ENCODE measurements around the gene PERCC1.

Gene PERCC1

GRCh38 chr16:1430759-1431496 is at the start of gene PERCC1:
Gene PERCC1 (plus strand): TSS chr16:1431078. CDS start chr16:1432594, 1,516 bp downstream.
- DNase-seq = no peak

- DNase-seq = no peak
Observed at GRCh38 chr16:1381612-1382406, 49.1 kb upstream of the PERCC1 start.

- DNase-seq = no peak
Observed at GRCh38 chr16:1383556-1383955, 47.3 kb upstream of the PERCC1 start.

GRCh38 chr16:1385232-1385631 is 45.6 kb upstream of the PERCC1 start:
- no peak for DNase-seq

GRCh38 chr16:1387331-1387730 is 43.5 kb upstream of the PERCC1 start:
- no peak for DNase-seq

GRCh38 chr16:1389762-1390161 is 41.1 kb upstream of the PERCC1 start:
- DNase-seq = no peak

- DNase-seq = no peak
Observed at GRCh38 chr16:1390239-1390779, 40.6 kb upstream of the PERCC1 start.

GRCh38 chr16:1392826-1393225 is 38.1 kb upstream of the PERCC1 start:
- no peak for DNase-seq

- DNase-seq = no peak
Observed at GRCh38 chr16:1393613-1394176, 37.2 kb upstream of the PERCC1 start.

- no peak for DNase-seq
Observed at GRCh38 chr16:1394367-1394951, 36.4 kb upstream of the PERCC1 start.

GRCh38 chr16:1395444-1396031 is 35.3 kb upstream of the PERCC1 start:
- DNase-seq = no peak

GRCh38 chr16:1397779-1398178 is 33.1 kb upstream of the PERCC1 start:
- DNase-seq = no peak

- DNase-seq = no peak
Observed at GRCh38 chr16:1398351-1398750, 32.5 kb upstream of the PERCC1 start.

- no peak for DNase-seq
Observed at GRCh38 chr16:1398826-1399581, 31.9 kb upstream of the PERCC1 start.

GRCh38 chr16:1401061-1401757 is 29.7 kb upstream of the PERCC1 start:
- no peak for DNase-seq

GRCh38 chr16:1401758-1402154 is 29.1 kb upstream of the PERCC1 start:
- DNase-seq = no peak

GRCh38 chr16:1403036-1403435 is 27.8 kb upstream of the PERCC1 start:
- no peak for DNase-seq

- DNase-seq = no peak
Observed at GRCh38 chr16:1403733-1404132, 27.1 kb upstream of the PERCC1 start.

GRCh38 chr16:1407753-1408152 is 23.1 kb upstream of the PERCC1 start:
- DNase-seq = no peak

GRCh38 chr16:1408171-1408837 is 22.6 kb upstream of the PERCC1 start:
- DNase-seq = peak; percentile 28

GRCh38 chr16:1412847-1413246 is 18.0 kb upstream of the PERCC1 start:
- DNase-seq = no peak
